K562 (cell line): ENCODE results near the gene FMO5. TPM values are rescaled to one million over a fixed set of nuclear protein-coding genes. Genes with fewer than 3 reads are reported as not detected.
A peak's percentile ranks its signal among the peaks of the same experiment; 100 is the strongest.

ENCODE experiments used
- HNRNPL ChIP-seq: fragments of 200-400 bp; formaldehyde crosslinking; IDR thresholded peaks from 2 replicates; pipeline ENCODE4 v1.6.1; 2017; ENCODE audit warnings: low read depth, mild to moderate bottlenecking, low read length
- KAT7 ChIP-seq: sonication (generic); formaldehyde crosslinking; IDR thresholded peaks from 2 replicates; pipeline ENCODE4 v1.8.0; 2022; ENCODE audit warnings: missing genetic modification reagents, mild to moderate bottlenecking, borderline replicate concordance
- MAFK ChIP-seq: IDR thresholded peaks from 2 replicates; pipeline ENCODE4 v1.6.1; 2011; ENCODE audit warnings: low read length, improper control_type of control experiment
- NCOA1 ChIP-seq: fragments of 450-650 bp; IDR thresholded peaks from 2 replicates; pipeline ENCODE4 v1.6.1; 2016; ENCODE audit warnings: low read depth
- NFIC ChIP-seq: fragments of 450-650 bp; IDR thresholded peaks from 2 replicates; pipeline ENCODE4 v1.6.1; 2017; ENCODE audit warnings: mild to moderate bottlenecking, inconsistent platforms
- TGIF2 ChIP-seq: sonication (generic); formaldehyde crosslinking; IDR thresholded peaks from 2 replicates; pipeline ENCODE4 v1.8.1; 2022; ENCODE audit warnings: mild to moderate bottlenecking, missing genetic modification reagents, moderate library complexity
- ZFX ChIP-seq: sonication (generic); formaldehyde crosslinking; IDR thresholded peaks from 2 replicates; pipeline ENCODE4 v1.8.0; 2022; ENCODE audit warnings: mild to moderate bottlenecking, missing genetic modification reagents, moderate library complexity
- ZNF511 ChIP-seq: sonication (generic); formaldehyde crosslinking; IDR thresholded peaks from 2 replicates; pipeline ENCODE4 v1.8.0; 2022; ENCODE audit warnings: mild to moderate bottlenecking, missing genetic modification reagents
- ZNF696 ChIP-seq: fragments of 250-450 bp; sonication (Bioruptor Pico); conservative IDR thresholded peaks from 2 replicates; pipeline ENCODE4 v1.4.0; 2020; ENCODE audit warnings: mild to moderate bottlenecking, moderate library complexity
- ZSCAN29 ChIP-seq: fragments of 450-650 bp; IDR thresholded peaks from 2 replicates; pipeline ENCODE4 v1.6.1; 2017
- polyA plus RNA-seq, 8 experiments: library from polyadenylated mRNA; depleted of rRNA in 4 of 8; stranded (reverse) in 5 of 8; unstranded in 3 of 8; fragments of >200 nt; fragmentation: Nextera tagmentation in 2 of 8; fragmentation: Illumina TruSeq in 1 of 8; extraction: Ambion mirVana in 2 of 8; extraction: Trizol in 1 of 8; gene quantifications; 2 replicates each; pipeline versions ENCODE4 v1.2.1 to v1.2.3, GENCODE V29; 2011 to 2014; ENCODE audit warnings: inconsistent platforms in 1 of 8, missing spikeins in 1 of 8
- total RNA-seq, 7 experiments: library from RNA; depleted of rRNA in 6 of 7; stranded (reverse); fragments of >200 nt in 6 of 7; fragmentation: Illumina TruSeq in 2 of 7; extraction: Trizol in 2 of 7; gene quantifications; 2 replicates each; pipeline versions ENCODE4 v1.2.1 to v1.2.3, GENCODE V29; 2011 to 2021; ENCODE audit warnings: low replicate concordance in 1 of 7
- TF ChIP-seq, protein P1 (sequence below): fragments of 250-450 bp; sonication (Bioruptor Pico); IDR thresholded peaks from 2 replicates; pipeline ENCODE4 v1.4.0; 2020

Gene FMO5
- total and polyA plus RNA-seq, 9 of the 15 experiments (the other 6 are each of a cell fraction or from before 2014, with no cell fraction given) = 0.11 to 0.69 (median 0.19) TPM; not detected in 1

DNA sequence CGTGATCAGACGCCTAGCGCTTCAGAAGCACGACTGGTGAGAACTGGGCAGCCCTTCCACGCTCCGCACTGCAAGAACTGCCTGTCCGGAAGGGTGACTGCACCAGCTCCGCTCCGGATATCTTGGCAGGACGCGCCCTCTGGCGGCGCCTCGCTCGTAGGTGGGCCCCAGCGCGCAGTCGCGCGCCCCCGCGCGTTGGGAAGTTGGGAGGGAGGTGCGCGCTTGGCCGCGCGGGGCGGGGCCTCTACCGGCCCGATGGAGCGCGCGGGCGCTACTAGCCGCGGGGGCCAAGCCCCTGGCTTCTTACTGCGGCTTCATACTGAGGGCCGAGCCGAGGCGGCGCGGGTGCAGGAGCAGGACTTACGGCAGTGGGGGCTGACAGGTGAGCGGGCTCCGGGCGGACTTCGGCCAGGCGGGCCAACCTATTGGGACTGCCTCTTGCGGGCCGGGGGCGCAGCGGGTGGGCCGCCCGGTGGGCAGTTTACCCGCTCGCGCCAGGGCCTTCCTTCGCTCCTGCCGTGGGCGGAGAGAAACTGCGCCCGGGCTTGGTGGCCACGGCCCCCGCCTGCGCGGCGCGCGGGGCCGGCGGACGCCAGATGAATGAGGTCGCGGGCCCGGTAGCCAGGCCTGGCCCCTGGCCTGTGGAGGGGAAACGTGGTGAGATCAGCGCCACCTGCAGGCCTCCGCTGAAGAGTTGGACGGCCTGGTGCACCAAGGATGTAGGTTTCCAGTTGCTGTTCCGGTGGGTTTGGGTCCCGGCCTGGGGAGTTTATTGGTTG, 17.5 kb upstream of the FMO5 start, which contains the start of gene CHD1L (continued):
- no peak; the same call in 1 of the 2 replicates for TF ChIP-seq TGIF2
- no peak for TF ChIP-seq NCOA1
- TF ChIP-seq ZFX = peak; percentile 96
- peak; percentile 81; the same call in 1 of the 2 replicates for TF ChIP-seq KAT7 (CRISPR knock-in tag)
- TF ChIP-seq ZNF511 = 0 out of 2 replicates have a peak, but pooled peaks have one; percentile 43
- no peak for TF ChIP-seq ZSCAN29
- TF ChIP-seq NFIC = peak; percentile 4
- no peak for TF ChIP-seq MAFK
- TF ChIP-seq, protein P1, sequence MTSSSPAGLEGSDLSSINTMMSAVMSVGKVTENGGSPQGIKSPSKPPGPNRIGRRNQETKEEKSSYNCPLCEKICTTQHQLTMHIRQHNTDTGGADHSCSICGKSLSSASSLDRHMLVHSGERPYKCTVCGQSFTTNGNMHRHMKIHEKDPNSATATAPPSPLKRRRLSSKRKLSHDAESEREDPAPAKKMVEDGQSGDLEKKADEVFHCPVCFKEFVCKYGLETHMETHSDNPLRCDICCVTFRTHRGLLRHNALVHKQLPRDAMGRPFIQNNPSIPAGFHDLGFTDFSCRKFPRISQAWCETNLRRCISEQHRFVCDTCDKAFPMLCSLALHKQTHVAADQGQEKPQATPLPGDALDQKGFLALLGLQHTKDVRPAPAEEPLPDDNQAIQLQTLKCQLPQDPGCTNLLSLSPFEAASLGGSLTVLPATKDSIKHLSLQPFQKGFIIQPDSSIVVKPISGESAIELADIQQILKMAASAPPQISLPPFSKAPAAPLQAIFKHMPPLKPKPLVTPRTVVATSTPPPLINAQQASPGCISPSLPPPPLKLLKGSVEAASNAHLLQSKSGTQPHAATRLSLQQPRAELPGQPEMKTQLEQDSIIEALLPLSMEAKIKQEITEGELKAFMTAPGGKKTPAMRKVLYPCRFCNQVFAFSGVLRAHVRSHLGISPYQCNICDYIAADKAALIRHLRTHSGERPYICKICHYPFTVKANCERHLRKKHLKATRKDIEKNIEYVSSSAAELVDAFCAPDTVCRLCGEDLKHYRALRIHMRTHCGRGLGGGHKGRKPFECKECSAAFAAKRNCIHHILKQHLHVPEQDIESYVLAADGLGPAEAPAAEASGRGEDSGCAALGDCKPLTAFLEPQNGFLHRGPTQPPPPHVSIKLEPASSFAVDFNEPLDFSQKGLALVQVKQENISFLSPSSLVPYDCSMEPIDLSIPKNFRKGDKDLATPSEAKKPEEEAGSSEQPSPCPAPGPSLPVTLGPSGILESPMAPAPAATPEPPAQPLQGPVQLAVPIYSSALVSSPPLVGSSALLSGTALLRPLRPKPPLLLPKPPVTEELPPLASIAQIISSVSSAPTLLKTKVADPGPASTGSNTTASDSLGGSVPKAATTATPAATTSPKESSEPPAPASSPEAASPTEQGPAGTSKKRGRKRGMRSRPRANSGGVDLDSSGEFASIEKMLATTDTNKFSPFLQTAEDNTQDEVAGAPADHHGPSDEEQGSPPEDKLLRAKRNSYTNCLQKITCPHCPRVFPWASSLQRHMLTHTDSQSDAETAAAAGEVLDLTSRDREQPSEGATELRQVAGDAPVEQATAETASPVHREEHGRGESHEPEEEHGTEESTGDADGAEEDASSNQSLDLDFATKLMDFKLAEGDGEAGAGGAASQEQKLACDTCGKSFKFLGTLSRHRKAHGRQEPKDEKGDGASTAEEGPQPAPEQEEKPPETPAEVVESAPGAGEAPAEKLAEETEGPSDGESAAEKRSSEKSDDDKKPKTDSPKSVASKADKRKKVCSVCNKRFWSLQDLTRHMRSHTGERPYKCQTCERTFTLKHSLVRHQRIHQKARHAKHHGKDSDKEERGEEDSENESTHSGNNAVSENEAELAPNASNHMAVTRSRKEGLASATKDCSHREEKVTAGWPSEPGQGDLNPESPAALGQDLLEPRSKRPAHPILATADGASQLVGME = 0 out of 2 replicates have a peak, but pooled peaks have one; percentile 59
- TF ChIP-seq HNRNPL = 0 out of 2 replicates have a peak, but pooled peaks have one; percentile 34
- TF ChIP-seq ZNF696 = no peak
